AML-193 (cell line): ENCODE results near the gene USP36.
A peak's percentile ranks its signal among the peaks of the same experiment; 100 is the strongest.
"Not testable (repeated sequence)": the region's sequence is repeated elsewhere in the genome, so short reads cannot be mapped to it uniquely, and the experiment has no call there.

ENCODE experiments used
- DNase-seq, 2 experiments: peaks; one replicate each; lab custom pipeline; 2025; lab: John Stamatoyannopoulos, UW

The USP36 gene

DNA sequence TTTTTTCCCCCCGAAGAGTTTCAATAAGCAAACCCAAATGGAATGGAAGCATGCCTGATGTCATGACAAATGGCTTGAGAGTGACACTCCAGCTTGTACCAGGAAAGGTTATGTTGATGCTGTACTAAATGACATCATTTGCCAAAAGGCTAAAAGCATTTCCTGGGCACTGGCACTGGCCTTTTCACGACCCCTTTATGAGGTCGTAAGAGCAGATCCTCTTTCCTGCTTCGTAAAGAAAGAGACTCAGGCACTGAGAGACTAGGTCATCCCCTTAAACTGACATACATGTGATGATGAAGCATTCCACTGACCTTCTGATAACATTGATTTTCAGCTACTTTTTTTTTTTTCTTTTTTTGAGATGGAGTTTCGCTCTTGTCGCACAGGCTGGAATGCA lies 31.9 kb upstream of the USP36 start:
- no peak for DNase-seq

DNA sequence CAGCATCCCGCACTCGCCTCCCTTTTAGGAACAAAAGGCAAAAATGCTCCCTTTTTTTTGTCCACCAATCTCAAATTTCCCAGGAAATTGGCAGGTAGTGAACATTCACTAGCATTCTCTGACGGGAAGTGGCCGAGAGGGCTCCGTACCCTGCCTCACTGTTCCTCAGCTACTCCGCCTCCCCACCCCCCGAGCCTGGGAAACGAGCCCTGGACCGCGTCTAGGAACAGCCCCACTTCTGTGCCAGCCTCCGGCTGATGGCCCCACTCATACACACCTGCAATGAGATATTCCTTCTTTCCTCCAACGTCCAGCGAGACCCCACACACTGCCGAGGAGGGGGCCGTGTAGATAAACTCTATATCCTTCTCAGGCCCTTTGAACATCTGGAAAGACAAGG lies 30.0 kb upstream of the USP36 start:
- no peak for DNase-seq

DNA sequence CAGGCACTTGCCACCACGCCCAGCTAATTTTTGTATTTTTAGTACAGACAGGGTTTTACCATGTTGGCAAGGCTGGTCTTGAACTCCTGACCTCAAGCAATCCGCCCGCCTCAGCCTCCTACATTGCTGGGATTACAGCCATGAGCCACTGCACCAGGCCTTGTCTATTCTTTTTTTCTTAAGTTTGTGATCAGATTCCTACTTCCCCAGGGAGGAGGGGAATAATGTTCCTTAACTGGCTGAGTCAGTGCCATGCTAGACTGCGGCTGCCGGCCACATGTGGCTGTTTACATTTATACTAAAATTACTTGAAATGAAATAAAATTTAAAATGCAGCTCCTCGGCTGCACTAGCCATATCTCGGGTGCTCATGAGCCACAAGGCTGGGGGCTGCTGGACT lies 27.8 kb upstream of the USP36 start:
- no peak for DNase-seq

DNA sequence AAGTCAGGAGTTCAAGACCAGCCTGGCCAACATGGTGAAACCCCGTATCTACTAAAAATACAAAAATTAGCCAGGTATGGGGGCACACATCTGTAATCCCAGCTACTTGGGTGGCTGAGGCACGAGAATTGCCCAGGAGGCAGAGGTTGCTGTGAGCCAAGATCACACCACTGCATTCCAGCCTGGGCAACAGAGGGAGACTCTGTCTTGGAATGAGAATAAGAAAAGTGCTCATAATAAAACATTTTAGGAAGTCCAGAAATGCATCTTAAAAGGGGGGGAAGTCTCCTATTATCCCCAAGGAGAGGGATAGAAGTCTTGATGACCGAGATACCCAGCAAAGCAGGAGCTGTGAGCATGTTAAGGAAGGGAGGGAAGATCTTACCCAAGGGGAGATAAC lies 26.4 kb upstream of the USP36 start:
- DNase-seq = not testable (repeated sequence)

DNA sequence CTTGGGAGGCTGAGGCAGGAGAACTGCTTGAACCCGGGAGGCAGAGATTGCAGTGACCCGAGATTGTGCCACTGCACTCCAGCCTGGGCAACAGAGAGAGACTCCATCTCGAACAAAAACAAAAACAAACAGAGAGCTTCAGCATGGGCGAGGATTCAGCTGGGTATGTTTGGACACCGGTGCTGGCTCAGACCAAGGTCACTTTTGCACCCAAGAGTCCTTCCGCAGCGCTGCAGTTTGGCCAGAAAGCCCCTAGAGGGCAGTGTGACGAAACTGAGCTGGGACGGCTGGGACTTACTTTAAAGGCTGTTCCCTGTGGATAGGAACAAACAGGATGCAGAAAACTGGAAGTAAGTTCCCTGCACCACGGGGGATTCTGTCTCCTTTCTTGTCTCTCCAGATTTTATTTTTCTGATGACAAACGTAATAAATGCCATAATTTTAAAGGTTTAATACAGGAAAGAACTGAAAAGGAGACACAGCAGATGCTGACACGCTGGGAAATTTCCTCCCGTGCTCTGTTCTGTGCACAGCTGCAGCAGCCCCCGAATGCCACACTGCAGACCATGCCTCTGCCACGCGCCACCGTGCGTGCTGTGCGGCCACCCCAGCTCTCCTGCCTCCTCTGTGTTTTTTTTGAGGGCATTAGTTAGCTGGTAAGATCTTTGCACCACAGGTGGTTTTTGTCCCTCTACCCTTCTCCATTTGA lies 25.2 kb upstream of the USP36 start:
- peak; percentile 58 to 71 for DNase-seq

DNA sequence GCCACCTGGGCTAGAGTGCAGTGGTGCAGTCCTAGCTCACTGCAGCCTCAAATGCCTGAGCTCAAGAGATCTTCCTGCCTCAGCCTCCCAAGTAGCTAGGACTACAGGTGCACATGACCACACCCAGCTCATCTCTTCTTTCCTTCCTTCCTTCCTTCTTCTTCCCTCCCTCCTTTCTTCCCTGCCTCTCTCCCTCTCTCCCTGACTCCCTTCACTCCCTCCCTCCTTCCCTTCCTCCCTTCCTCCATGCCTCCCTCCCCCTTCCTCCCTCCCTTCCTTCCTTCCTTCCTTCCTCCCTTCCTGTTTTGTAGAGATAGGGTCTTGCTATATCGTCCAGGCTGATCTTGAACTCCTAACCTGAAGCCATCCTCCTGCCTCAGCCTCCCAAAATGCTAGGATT lies 23.5 kb upstream of the USP36 start:
- no peak for DNase-seq

DNA sequence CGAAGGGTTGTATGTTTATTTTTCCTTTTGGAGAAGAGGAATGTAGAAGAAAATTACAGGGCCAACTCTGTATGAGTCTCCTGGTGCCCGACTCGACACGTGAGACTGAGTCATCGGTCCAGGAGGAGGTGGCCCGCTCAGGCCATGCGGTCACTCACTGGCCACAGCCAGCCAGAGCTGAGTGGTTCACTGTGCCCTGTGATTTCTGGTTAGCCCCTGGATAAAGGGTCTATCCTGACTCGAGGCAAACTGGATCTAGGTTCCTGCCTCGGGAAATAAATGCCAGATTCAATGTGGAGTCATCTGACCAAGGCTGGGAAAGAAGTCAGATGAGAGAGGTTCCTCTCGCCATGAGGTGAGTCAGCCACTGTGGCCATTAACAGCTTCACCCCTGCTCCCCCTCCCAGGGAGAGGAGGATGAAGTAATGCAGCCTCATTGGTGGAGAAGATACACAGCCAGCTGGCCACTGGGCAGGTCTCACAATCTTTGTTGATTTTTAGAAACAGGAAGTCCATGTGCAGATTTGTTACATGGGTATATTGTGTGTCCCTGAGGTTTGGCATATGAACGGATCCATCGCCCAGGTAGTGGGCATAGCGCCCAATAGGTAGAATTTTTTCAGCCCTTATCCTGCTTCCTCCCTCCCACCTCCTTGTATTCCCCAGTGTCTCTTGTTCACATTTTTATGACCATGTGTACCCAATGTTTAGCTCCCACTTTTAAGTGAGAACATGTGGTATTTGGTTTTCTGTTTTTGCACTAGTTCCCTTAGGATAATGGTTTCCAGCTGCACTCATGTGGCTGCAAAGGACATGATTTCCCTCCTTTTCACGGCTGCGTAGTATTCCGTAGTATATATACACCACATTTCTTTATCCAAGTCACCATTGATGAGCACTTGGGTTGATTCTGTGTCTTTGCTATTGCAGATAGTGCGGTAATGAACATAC lies 21.7 kb upstream of the USP36 start:
- DNase-seq = peak; percentile 31 to 39

DNA sequence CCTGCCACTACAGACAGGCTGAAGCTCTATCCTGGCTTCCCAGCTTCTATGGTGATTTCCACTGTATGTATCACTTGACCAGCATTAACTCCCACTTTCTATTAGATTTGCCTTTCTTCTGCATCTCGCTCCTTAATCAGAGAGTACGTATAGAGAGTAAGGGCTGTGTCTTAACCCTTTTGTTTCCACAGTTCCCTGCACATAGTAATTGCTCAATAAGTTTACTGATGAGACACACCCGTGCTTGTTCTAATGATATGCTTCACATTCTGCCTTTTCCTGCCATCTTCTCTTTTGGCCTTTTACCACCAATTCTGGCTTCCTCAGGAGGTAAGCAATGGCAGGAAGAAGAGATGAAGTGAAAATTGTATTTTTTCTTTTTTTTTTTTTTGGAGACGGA lies 20.6 kb upstream of the USP36 start:
- no peak for DNase-seq

DNA sequence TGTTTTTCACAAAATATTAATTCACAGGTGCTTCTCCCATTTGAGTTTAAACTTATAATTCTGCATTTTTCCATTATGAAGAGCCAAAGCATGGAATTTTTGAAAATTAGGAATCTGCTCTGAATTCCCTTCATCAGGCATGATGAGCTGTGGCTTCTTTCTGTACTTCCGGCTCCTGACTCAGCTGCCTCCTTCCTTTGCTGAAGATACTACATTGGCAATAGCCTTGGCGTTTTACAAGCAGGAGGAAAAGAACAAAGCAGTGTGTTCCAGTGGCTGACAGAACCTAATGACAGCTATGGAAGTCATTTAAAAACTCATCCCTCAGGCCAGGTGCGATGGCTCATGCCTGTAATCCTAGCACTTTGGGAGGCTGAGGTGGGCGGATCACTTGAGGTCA lies 18.4 kb upstream of the USP36 start:
- no peak for DNase-seq

DNA sequence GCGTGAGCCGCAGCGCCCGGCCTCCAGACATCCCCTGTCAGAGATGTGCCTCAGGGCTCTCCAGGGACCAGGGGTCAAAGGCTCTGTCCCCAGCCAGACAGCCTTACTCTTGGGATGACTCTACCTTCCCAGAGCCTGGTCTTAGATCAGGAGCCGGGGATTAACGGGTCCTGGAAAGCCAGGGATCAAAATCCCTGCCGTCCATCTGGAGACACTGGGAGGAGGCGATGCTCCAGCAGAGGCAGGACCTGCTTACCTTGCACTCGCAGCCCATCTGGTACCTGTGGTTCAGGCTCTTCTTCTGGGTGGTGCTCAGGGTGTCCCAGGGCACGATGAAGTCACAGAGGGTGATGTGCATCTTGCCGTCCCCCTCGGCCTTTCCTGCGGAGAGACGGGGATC lies 16.7 kb upstream of the USP36 start:
- DNase-seq = no peak

DNA sequence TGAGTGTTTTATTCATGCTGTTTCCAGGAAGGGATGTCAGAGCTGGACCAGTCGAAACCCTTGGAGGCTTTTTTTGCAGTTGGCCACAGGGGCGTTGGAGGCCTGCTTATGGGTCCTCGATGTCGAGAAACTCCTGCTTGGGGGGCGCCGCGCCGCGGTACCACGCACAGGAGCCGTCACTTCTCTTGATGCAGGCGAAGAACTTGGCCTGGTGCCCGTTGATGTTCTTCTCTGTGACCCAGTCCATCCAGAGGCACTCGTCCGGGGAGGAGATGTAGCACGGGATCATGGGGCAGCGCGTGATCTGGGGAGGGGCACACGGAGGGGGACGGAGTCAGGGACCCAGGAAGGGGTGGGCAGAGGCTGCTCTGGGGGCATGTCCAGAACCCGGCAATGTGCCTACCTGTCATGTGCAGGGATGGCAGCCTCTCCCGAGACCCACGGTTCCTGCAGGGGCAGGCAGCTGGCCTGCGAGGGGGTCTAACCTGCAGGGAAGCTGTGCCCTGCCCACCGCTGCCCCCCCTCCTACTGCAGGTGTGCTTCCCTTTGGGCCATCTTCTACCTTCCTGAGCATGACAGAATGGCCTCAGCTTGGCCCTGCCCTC lies 15.0 kb upstream of the USP36 start:
- no peak for DNase-seq

DNA sequence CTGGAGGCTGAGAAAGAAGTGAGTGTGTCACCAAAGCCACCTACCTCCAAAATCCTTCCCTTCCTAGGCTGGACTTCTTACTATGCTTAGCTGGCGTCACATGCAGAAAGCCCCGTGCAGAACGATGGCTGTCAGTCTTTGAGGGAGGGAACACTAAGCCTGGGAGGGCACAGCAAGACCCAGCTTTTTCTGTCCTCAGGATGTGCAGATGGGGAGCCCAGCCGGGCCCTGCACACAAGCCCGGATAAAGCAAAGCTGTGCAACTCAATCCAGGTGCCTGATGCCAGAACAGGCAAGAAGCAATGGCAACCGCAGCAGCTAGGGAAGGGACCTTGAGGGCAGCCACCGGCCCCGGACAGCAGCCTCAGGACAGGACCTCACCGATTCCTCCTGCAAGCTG lies 13.9 kb upstream of the USP36 start:
- DNase-seq = no peak

DNA sequence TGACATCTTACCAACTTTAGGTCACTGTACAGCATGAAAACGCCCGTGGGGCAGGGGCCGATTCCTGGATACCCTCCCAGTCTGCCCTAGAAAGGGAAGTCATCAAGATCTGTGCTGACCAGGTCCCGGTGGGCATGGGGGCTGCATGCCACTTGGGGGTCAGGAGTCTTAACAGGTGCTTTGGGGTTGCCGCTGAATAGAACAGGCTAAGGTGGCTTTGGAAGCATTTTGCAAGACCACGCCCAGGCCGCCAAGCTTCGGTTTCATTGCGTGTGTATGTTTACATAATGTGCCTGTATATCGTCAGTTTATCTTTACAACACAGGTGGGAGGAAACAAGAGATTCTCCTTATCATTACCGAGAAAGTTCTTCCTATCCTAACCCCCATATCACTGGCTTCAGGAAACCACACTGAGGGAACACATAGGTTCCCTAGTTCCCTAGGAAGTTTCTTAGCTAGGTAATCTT lies 13.3 kb upstream of the USP36 start:
- DNase-seq = no peak

DNA sequence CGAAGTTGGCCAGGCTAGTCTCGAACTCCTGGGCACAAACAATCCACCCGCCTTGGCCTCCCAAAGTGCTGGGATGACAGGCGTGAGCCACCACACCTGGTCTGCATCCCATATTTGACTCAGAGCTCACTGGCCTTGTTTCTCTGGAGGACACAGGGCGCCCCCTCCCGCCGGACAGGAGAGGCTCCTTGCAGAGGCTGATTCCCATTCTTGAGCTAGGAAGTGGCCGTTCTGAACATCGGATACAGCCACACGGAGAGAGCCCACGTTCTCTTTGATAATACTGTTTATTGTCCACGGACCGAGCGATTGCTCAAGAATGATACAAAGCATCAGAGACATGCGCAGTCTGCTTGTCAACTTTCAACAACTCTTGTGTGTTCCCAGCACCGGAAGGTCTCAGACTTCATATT lies 12.1 kb upstream of the USP36 start:
- no peak for DNase-seq

DNA sequence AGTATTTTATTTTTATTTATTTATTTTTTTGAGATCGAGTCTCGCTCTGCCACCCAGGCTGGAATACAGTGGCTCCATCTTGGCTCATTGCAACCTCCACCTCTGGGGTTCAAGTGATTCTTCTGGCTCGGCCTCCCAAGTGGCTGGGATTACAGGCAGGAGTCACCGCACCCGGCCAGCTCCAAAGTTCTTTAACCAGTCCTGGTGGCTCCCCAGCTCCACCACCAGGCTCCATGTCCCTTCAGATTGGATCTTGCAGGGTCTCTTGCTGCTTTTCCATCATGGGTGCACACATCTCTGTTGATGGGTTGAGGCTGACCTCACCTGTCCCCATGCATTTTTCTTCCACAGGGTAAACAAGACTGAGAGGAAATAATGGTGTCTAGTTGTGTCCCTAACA lies 8.4 kb upstream of the USP36 start:
- no peak for DNase-seq

DNA sequence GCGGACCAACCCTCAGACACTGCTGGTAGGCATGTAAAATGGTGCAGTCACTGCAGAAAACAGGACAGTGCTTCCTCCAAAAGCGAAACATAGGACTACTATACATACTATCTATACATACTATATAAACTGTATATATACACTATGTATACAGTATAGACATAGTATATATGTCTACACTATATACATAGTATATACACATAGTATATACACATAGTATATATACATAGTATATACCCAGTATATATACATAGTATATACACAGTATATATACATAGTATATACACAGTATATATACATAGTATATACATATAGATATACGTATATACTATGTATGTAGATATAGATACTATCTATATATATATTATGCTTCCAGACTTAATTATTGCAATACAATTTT lies 6.4 kb upstream of the USP36 start:
- no peak for DNase-seq

DNA sequence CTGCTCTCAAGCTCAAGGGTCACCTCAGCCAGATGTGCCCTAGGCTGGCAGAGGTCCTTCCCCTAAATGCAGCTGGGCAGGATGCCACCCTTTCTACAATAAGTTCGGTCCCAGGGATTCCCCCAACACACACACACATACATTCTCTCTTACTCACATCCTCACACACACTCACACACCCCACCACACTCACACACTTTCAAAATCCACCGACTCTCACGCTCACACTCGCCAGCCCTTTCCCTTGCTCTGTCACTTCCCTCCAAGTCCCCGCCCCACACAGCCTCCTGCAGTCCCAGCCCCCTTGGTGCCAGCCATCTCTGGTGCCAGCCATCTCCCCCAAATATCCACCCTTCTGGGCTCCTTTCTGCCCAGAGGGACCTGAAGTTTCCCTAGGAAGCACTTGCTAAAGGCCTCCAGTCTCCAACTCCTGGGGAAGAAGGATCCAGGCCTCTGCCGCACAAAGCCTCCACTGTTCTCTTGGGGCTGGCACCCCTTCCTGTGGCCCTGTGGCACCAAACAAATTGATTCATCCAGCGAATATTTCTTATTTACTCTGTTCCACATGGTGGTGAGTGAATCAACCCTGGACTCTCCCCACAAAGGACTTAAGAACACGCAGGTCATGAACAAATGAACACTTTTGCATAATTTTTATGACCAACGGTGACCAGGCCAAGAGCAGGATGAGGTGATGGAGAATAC lies 3.8 kb upstream of the USP36 start:
- DNase-seq = no peak

DNA sequence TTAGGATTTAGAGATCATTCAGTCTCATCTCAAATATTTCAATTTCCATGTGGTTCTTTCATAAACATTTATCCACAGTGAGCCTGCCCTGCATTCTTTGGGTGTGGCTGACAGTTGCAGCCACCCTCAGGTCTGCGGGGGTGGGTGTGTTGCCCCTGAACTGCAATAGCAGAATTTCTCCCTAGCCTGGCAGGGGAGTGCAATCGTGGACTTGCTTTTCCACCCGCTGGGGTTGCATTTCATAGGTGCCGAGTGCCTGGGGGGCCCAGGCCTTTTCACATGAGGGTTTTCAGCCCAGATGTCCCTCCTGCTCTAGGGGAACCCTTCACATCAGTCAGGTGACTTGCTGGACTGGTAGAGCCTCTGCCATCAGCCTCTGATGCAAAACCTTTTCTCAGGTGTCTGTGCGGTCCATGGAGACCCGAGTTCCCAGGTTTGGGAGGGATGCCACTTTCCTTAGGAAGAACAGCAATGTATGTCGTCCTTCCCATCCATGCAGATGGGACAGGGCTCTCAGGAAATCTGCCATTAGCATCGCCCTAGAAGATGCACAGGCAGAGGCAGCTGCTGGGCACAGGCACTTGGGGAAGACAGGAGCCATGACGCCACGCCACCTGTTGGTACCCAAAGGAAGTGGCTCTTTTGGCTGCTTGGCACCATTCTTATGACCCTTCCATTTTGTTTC lies 2.4 kb upstream of the USP36 start:
- DNase-seq = peak; percentile 48 to 80

DNA sequence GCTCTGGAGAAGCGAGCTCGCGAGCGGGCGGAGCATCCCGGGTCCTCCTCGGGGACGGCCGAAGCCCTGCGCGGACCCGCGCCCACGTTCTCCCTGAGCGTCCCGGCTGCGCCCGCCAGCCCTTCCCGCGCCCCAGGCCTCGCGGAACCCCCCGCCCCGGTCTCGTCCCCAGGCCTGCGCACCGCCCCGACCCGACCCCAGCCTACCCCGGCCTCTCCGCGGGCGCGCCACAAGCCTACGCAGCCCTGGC lies 159 bp downstream of the USP36 start:
- DNase-seq = no peak

DNA sequence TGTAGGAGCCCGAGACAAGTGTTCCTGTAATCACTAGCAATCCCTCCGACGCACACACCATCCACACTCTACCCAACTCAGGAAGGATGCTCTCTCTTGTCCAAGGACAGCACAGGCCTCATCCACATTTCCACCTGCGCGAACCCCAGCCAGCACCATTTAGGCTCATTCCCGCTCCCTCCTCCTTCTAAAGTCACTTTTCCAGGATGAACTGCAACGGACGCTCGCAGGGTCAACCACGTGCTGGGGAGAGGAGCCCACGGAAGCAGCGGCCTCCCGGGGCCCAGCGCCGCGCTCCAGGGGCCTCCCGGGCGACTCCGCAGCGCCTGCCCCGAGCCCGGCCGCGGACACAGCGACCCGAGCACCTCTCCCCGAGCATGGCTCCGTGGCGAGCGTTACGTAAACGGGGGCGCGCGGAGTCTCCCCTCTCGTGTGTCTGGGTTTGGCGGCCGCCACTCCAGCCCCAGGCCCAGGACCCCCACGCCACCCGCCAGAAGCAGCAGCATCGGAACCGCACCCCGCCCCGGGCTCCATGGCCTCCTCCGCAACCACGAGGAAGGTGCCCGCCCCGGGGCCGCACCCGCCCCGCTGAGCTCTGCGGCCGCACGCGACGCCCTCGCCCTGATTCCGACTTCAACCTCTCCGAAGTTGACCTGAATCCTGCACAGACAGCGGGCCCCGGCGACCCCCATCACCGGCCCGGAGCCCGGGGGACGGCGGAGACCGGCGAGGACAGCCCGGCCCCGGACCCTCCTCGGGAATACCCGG lies 668 bp downstream of the USP36 start:
- DNase-seq = peak in 1 of 2 experiments; percentile 31

DNA sequence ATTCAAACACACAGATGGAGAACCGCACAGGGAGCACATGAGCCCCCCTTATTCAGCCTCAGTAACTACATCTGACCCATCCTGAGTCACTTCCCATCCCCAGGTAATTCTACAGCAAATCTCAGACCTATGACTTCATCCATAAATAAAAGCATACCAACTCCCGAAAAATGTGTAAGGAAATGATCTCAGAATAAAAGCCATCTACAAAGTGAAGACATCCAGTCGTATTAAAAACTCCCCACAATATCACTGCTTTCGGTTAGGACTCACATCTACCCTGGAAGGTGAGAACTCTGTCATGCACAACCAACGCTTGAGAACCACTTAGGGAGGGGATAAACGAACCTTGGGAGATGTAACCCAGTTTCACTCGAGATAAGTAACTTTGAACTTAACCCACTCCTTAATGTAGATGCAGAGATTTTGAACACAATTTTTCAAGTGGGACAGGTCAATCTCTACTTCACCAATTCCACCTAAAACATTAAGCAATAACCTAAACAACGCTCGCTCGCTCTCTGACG lies 1.3 kb downstream of the USP36 start:
- DNase-seq = peak; percentile 38 to 50
